Breast epithelium (tissue), 4 donors: ENCODE data around the gene LPCAT3. TPM values are rescaled to one million over a fixed set of nuclear protein-coding genes. Genes with fewer than 3 reads are reported as not detected.

Experiments
- DNase-seq, 2 donors: peaks; one replicate each; pipeline ENCODE4 v3.0.0-alpha.2; 2019; ENCODE audit warnings: low spot score in 2 of 2
- H3K27ac ChIP-seq, 2 donors: fragments of 200-600 bp; sonication (generic) in 1 of 2; one replicate each; pipeline ENCODE4 v1.5.1; 2016 to 2019; ENCODE audit warnings: mild to moderate bottlenecking in 1 of 2
- H3K27me3 ChIP-seq, 2 donors: fragments of 200-600 bp; sonication (generic) in 1 of 2; one replicate each; pipeline versions ENCODE4 v1.5.1 to v1.6.0; 2017 to 2019; ENCODE audit warnings: control low read depth in 1 of 2, mild to moderate bottlenecking in 1 of 2
- H3K36me3 ChIP-seq: fragments of 200-600 bp; one replicate; pipeline ENCODE4 v1.5.1; 2019
- H3K4me1 ChIP-seq, 2 donors: fragments of 200-600 bp; sonication (generic); one replicate each; pipeline ENCODE4 v1.5.1; 2016 to 2019; ENCODE audit warnings: control low read depth in 1 of 2
- H3K4me3 ChIP-seq, 3 donors: fragments of 200-600 bp; sonication (generic); 1 replicate in 2 of 3; 2 replicates in 1 of 3; pipeline ENCODE4 v1.5.1; 2016 to 2019; ENCODE audit warnings: mild to moderate bottlenecking in 3 of 3, moderate library complexity in 2 of 3
- H3K9me3 ChIP-seq, 2 donors: fragments of 200-600 bp; sonication (generic) in 1 of 2; one replicate each; pipeline ENCODE4 v1.5.1; 2016 to 2019; ENCODE audit warnings: control low read depth in 1 of 2
- POLR2A ChIP-seq: fragments of 450-650 bp; IDR thresholded peaks from one replicate; pipeline ENCODE4 v1.6.1; 2016; ENCODE audit warnings: antibody characterized with exemption, mild to moderate bottlenecking, moderate library complexity
- POLR2AphosphoS5 ChIP-seq, 3 donors: sonication (generic); formaldehyde crosslinking; IDR thresholded peaks; one replicate each; pipeline ENCODE4 v1.6.1; 2017; ENCODE audit warnings: antibody characterized with exemption in 3 of 3
- intact Hi-C: fragments of 100-400 bp; cut with DNase I; formaldehyde crosslinking; loops from one replicate; pipeline ENCODE4 v1.15.1; 2023; ENCODE audit warnings: low total_unique reads
- total RNA-seq, 3 donors: library from RNA; depleted of rRNA; stranded (reverse); fragments of >200 nt; gene quantifications; one replicate each; pipeline ENCODE4 v1.1.0, GENCODE V29; 2016
- TF ChIP-seq, protein P1 (sequence below), 3 donors: fragments of 450-650 bp; IDR thresholded peaks; one replicate each; pipeline ENCODE4 v1.5.1; 2016 to 2017; ENCODE audit warnings: antibody characterized with exemption in 3 of 3, mild to moderate bottlenecking in 3 of 3, moderate library complexity in 3 of 3

Gene LPCAT3
- total RNA-seq, 3 donors from 2014 or later = 28.3 to 67.5 (median 63.7) TPM

DNA sequence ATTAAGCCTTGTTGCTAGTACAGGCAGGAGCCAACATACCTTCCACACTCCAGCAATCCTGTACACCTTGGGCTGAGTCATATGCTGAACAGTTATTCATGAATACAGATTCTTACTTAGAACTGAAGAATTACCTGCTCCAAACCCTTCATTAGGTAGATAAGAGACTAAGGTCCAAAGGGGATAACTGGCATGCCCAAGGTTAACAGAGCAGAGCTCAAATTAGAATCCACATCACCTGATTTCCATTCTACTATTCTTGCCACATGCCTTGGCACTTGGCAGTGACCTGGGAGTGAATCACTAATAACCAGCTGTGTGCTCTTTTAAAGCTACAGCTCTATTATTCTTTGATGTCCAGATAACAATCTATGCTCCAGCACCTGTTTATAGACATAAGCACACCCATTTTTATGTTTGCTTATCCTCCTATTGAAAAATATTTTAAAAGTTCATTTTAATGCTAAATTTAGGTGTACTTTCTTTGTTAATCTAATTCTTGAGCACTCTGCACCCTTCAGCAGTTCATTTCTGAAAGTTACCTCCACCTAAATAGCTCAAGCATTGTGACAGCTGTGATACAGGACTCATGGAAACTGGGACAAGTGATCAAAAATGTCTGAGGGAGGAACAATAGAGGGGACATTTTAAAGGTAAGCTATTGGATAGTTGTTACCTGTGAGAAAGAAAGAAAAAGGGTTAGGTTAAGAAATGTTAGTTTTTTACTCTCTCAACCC is 19.4 kb downstream of the LPCAT3 start:
- TF ChIP-seq, protein P1, sequence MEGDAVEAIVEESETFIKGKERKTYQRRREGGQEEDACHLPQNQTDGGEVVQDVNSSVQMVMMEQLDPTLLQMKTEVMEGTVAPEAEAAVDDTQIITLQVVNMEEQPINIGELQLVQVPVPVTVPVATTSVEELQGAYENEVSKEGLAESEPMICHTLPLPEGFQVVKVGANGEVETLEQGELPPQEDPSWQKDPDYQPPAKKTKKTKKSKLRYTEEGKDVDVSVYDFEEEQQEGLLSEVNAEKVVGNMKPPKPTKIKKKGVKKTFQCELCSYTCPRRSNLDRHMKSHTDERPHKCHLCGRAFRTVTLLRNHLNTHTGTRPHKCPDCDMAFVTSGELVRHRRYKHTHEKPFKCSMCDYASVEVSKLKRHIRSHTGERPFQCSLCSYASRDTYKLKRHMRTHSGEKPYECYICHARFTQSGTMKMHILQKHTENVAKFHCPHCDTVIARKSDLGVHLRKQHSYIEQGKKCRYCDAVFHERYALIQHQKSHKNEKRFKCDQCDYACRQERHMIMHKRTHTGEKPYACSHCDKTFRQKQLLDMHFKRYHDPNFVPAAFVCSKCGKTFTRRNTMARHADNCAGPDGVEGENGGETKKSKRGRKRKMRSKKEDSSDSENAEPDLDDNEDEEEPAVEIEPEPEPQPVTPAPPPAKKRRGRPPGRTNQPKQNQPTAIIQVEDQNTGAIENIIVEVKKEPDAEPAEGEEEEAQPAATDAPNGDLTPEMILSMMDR (IDR thresholded peaks at IDR 0.05) = no peak
- TF ChIP-seq POLR2AphosphoS5 (IDR thresholded peaks at IDR 0.05) (no peak), POLR2A (no peak)
- no peak overlapping the region for H3K4me3 ChIP-seq
- peak overlapping the region in 1 of 2 donors; percentile 54 for H3K27ac ChIP-seq
- H3K9me3 ChIP-seq = no peaks in the 10 kb centered on the region
- H3K36me3 ChIP-seq = no peaks in the 10 kb centered on the region
- H3K27me3 ChIP-seq = no peaks in the 10 kb centered on the region
- no peak for DNase-seq
- H3K4me1 ChIP-seq = no peaks in the 10 kb centered on the region
- intact Hi-C loops = no loop called here

DNA sequence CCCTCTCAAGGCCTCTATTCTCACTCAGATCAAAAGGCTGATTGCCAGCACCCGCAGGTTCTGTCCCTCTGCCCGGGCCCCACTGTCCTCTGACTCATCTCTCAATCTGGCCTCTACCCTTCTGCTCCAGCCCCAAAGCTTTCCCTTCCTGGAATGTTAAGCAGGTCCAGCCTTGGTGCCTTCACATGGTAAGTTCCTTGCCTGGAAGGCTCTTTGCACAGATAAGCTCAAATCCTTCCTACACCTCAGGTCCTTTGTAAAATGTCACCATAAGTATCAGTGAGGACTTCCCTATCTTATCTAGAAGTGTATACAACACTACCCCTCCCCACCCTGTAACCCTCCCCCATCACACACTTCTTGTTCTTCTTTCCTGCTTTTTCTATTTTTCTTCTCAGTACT is 22.2 kb downstream of the LPCAT3 start:
- no peaks in the 10 kb centered on the region for H3K4me1 ChIP-seq
- H3K27me3 ChIP-seq = no peaks in the 10 kb centered on the region
- no peaks in the 10 kb centered on the region for H3K9me3 ChIP-seq
- intact Hi-C loops = no loop called here
- no peak for DNase-seq
- H3K36me3 ChIP-seq = no peaks in the 10 kb centered on the region
- no peak for TF ChIP-seq POLR2AphosphoS5 (IDR thresholded peaks at IDR 0.05)
- no peak for TF ChIP-seq POLR2A
- TF ChIP-seq, protein P1 (IDR thresholded peaks at IDR 0.05) = no peak
- no peak overlapping the region for H3K27ac ChIP-seq
- no peak overlapping the region for H3K4me3 ChIP-seq

DNA sequence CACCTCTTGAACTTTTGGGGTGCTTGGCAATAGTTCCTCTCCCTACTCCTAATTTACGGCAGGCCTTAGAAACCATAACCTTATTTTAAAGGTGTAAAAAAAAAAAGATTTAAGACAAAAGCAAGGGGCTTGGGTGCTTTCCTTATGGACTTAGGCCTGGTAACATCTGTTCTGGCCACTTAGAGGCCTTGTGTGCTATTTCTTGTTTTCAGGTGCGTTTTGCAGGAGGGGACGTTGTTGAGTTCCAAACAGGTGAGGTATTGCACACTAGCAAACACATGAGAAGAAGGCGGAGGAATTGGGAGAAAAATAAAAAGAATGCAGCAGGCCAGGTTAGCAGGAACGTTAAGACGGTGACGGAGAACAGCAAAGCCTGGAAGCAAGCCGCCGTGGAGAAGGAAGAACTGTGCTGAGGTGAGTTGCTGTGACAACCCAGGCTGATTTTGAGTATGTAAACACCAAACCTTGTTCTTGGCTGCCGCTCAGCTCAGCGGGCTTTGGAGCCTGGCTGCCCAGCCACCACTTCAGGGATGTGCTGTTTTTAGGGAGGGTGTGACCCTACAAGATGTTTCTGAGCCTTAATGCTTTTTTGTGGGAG is 30.2 kb downstream of the LPCAT3 start:
- peak; percentile 82 to 83 for DNase-seq
- H3K4me3 ChIP-seq = no peak overlapping the region
- H3K4me1 ChIP-seq = no peaks in the 10 kb centered on the region
- peak overlapping the region; percentile 88 to 94 for H3K27ac ChIP-seq
- no peaks in the 10 kb centered on the region for H3K36me3 ChIP-seq
- intact Hi-C loops = no loop called here
- no peaks in the 10 kb centered on the region for H3K9me3 ChIP-seq
- H3K27me3 ChIP-seq = no peaks in the 10 kb centered on the region
- peak in 2 of 3 donors; percentile 18 to 23 for TF ChIP-seq POLR2AphosphoS5 (IDR thresholded peaks at IDR 0.05)
- TF ChIP-seq, protein P1 (IDR thresholded peaks at IDR 0.05) = no peak

DNA sequence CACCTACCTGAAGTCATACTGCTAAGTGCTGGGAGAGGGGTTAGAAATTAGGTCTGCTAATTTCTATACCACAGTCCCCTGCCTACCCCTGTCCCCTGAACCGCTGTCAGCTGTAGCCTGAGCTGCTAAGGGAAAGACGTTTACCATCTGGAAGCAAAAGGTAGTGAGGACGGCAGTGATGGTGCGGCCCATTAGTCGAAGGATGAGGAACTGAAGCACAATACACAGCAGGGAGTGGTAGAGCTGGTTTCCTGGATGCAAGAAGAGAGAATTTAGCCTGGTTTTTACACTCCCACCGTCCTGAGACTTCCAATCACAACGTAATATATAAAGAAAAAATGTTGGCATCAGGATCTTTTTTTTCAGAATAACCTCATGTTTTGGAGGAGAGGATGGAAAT is 35.7 kb downstream of the LPCAT3 start:
- no peaks in the 10 kb centered on the region for H3K27me3 ChIP-seq
- intact Hi-C loops = no loop called here
- no peak overlapping the region for H3K27ac ChIP-seq
- DNase-seq = no peak
- no peaks in the 10 kb centered on the region for H3K9me3 ChIP-seq
- H3K4me3 ChIP-seq = no peak overlapping the region
- H3K4me1 ChIP-seq = no peaks in the 10 kb centered on the region
- TF ChIP-seq POLR2A (no peak), POLR2AphosphoS5 (IDR thresholded peaks at IDR 0.05) (no peak)
- TF ChIP-seq, protein P1 (IDR thresholded peaks at IDR 0.05) = no peak
- H3K36me3 ChIP-seq = peaks cover 4% of the 10 kb centered on the region
